ENCODE results near the gene FXN. TPM values are rescaled to one million over a fixed set of nuclear protein-coding genes. Genes with fewer than 3 reads are reported as not detected.

Gene FXN
- total RNA-seq, 4 donors from 2014 or later, result 0.17 to 5.6 (median 3.0) TPM

GRCh38 chr9:69016191-69017096, 19.1 kb upstream of the FXN start:
- no peak for DNase-seq (ENCODE audit: low spot score in 2 of 2)
- intact Hi-C loops (cut with DNase I; ENCODE audit: low total_unique reads), result no loop called here
- no peak for TF ChIP-seq CTCF (IDR thresholded peaks at IDR 0.05)
- TF ChIP-seq POLR2A (IDR thresholded peaks at IDR 0.05), result no peak
- no peak overlapping the region for H3K4me3 ChIP-seq (ENCODE audit: low read depth, poor library complexity, severe bottlenecking)
- 57 to 62% methylated on average over 5 of the region's 5 CpGs for WGBS, 2 donors

DNA sequence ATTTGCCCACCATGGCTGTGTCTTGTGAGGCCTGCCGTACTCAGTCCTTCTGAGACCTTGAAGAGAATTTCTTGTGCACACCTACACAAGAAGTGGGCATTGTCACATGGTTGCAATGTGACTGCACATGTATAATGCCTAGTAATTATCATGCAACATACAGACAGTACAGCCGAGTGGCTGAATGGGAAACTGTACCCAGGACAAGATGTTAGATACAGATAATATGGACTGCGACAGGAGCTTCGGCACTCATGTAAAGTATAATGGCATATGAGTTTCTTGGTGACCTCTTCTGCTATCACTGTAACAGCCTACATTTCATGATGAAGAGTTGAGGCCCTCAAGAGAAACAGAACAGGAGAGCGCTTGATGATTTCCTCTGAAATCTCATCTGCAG, 16.8 kb upstream of the FXN start:
- intact Hi-C loops (cut with DNase I; ENCODE audit: low total_unique reads), result no loop called here

DNA sequence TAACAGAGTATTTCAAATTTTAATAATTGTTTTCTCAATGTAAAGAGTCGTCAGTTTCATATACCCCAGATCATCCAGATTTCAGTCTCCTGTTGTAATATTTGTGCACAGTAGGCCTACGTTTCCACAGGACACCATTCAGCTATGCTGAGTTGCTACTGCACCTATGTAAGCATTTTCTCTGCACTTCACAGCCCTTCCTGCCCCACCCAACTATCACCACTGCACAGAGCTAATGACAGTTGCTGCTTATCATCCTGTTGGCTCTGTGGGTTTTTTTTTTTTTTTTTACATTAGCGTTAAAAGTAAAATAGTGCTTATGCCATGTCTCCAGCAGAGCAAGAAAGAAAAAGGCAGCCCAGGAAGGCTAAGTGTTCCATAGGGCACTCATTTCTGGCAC, 15.7 kb upstream of the FXN start:
- 37 to 51% methylated on average over 3 of the region's 3 CpGs for WGBS, 2 donors
- intact Hi-C loops (cut with DNase I; ENCODE audit: low total_unique reads), result no loop called here
- no peak for TF ChIP-seq CTCF (IDR thresholded peaks at IDR 0.05)
- TF ChIP-seq POLR2A (IDR thresholded peaks at IDR 0.05), result no peak
- DNase-seq (ENCODE audit: low spot score in 2 of 2), result no peak
- H3K4me3 ChIP-seq (ENCODE audit: low read depth, poor library complexity, severe bottlenecking), result no peak overlapping the region

More for the DNA sequence above, 16.8 kb upstream of the FXN start:
- no peak overlapping the region for H3K4me3 ChIP-seq (ENCODE audit: low read depth, poor library complexity, severe bottlenecking)
- WGBS, 2 donors, result 71 to 78% methylated on average over 5 of the region's 5 CpGs
- no peak for TF ChIP-seq CTCF (IDR thresholded peaks at IDR 0.05)
- TF ChIP-seq POLR2A (IDR thresholded peaks at IDR 0.05), result no peak
- DNase-seq (ENCODE audit: low spot score in 2 of 2), result no peak

DNA sequence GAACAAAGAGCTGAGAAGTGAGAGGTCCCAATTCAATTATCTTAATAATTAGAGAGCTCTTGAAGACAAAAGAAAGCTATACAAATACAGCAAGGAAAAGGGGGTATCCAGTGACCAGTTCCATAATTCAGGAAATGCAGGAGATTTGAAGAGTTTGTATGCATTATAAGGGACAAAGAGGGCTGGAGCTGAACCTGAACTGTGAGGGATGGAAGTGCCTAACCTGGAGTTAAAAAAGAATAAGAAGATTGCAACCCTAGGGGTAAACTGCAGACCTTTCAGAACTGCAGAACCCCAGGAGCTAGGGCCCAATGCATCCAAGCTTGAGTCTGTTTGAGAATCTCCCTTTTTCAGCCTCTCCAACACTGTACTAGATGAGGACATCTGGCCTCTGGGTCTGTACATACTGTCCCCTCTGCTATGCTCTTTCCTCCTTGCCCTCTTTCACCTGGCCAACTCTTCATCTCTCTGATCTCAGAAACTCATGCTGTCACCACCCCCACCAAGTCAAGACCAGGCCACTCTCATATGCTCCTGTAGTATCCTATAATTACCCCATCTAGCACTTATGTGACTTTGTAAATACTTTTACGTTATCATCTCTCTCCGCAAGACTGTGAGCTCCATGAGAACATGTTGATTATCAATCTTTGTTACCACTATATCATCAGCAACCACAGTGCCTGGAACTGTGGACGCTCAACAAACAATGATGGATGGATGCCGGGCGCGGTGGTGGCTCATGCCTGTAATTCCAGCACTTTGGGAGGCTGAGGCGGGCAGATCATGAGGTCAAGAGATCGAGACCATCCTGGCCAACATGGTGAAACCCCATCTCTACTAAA, 15.0 kb upstream of the FXN start:
- WGBS, 2 donors, result 93 to 95% methylated on average over 8 of the region's 8 CpGs
- TF ChIP-seq CTCF (IDR thresholded peaks at IDR 0.05) (no peak), POLR2A (IDR thresholded peaks at IDR 0.05) (no peak)
- DNase-seq (ENCODE audit: low spot score in 2 of 2), result no peak
- intact Hi-C loops (cut with DNase I; ENCODE audit: low total_unique reads), result no loop called here
- H3K4me3 ChIP-seq (ENCODE audit: low read depth, poor library complexity, severe bottlenecking), result no peak overlapping the region

- 38 to 42% methylated on average over 7 of the region's 7 CpGs for WGBS, 2 donors
- DNase-seq (ENCODE audit: low spot score in 2 of 2), result no peak
- intact Hi-C loops (cut with DNase I; ENCODE audit: low total_unique reads), result no loop called here
- TF ChIP-seq POLR2A (IDR thresholded peaks at IDR 0.05), result no peak
- TF ChIP-seq CTCF (IDR thresholded peaks at IDR 0.05), result no peak
- no peak overlapping the region for H3K4me3 ChIP-seq (ENCODE audit: low read depth, poor library complexity, severe bottlenecking)
Observed at GRCh38 chr9:69023650-69024049, 11.9 kb upstream of the FXN start.
